Uterus (tissue), 4 donors: ENCODE data around the gene PSMD7. TPM values are rescaled to one million over a fixed set of nuclear protein-coding genes. Genes with fewer than 3 reads are reported as not detected.

Experiments
- DNase-seq, 2 donors: peaks; one replicate each; pipeline ENCODE4 v3.0.0-alpha.2; 2019 to 2020
- H3K27ac ChIP-seq, 2 donors: fragments of 200-600 bp; sonication (generic); 1 replicate in 1 of 2; 2 replicates in 1 of 2; pipeline ENCODE4 v1.5.1; 2016 to 2018
- H3K27me3 ChIP-seq, 2 donors: fragments of 200-600 bp; sonication (generic); one replicate each; pipeline ENCODE4 v1.5.1; 2018 to 2019; ENCODE audit warnings: control low read depth in 1 of 2
- H3K36me3 ChIP-seq, 2 donors: fragments of 200-600 bp; sonication (generic); one replicate each; pipeline ENCODE4 v1.5.1; 2019; ENCODE audit warnings: control low read depth in 1 of 2
- H3K4me1 ChIP-seq, 2 donors: fragments of 200-600 bp; sonication (generic); one replicate each; pipeline ENCODE4 v1.5.1; 2018 to 2019; ENCODE audit warnings: control low read depth in 1 of 2
- H3K4me3 ChIP-seq, 2 donors: fragments of 200-600 bp; sonication (generic); 1 replicate in 1 of 2; 2 replicates in 1 of 2; pipeline ENCODE4 v1.5.1; 2018 to 2019; ENCODE audit warnings: mild to moderate bottlenecking in 1 of 2
- H3K9me3 ChIP-seq, 2 donors: fragments of 200-600 bp; sonication (generic); one replicate each; pipeline ENCODE4 v1.5.1; 2019; ENCODE audit warnings: control low read depth in 1 of 2
- POLR2A ChIP-seq, 2 donors: fragments of 450-650 bp; IDR thresholded peaks; one replicate each; pipeline ENCODE4 v1.6.1; 2016; ENCODE audit warnings: antibody characterized with exemption in 2 of 2, mild to moderate bottlenecking in 1 of 2, moderate library complexity in 1 of 2
- intact Hi-C: fragments of 100-400 bp; cut with DNase I; formaldehyde crosslinking; loops from one replicate; pipeline ENCODE4 v1.15.1; 2023; ENCODE audit warnings: low total_unique reads
- total RNA-seq, 4 donors: library from RNA; depleted of rRNA in 3 of 4; stranded (reverse); fragments of >200 nt in 3 of 4; gene quantifications; one replicate each; pipeline versions ENCODE4 v1.1.0 to v1.2.4, GENCODE V29; 2014 to 2023
- TF ChIP-seq, protein P1 (sequence below), 4 experiments: fragments of 200-600 bp in 2 of 4; fragments of 450-650 bp in 2 of 4; sonication (generic) in 2 of 4; IDR thresholded peaks; one replicate each; pipeline ENCODE4 v1.5.1; 2016 to 2019; ENCODE audit warnings: antibody characterized with exemption in 4 of 4, mild to moderate bottlenecking in 2 of 4, moderate library complexity in 1 of 4
- donor health status: DM: yes; HTN: yes; CAD: no.

PSMD7 gene
- total RNA-seq, 4 donors from 2014 or later = 49.8 to 76.8 (median 62.7) TPM

DNA sequence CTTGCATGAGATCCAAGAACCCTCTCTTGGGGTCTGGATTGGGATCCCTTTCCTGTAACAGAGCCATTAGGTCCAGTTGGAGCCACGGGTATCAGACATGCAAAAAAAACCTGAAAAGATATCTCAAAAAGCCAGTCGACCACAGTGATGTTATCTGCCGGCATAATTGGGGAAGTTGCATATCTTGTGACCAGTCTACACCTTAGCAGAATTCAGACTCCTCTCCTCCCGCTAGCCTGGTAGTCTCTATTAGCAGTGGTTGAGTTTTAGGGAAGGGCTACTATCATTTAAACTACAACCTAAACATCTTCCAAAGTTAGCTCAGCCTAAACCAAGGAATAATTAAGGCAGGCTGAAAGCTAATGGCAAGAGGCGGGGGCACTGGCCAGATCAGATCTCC, 16.2 kb upstream of the PSMD7 start:
- H3K27me3 ChIP-seq = no peaks in the 10 kb centered on the region
- intact Hi-C loops = no loop called here
- TF ChIP-seq, protein P1, sequence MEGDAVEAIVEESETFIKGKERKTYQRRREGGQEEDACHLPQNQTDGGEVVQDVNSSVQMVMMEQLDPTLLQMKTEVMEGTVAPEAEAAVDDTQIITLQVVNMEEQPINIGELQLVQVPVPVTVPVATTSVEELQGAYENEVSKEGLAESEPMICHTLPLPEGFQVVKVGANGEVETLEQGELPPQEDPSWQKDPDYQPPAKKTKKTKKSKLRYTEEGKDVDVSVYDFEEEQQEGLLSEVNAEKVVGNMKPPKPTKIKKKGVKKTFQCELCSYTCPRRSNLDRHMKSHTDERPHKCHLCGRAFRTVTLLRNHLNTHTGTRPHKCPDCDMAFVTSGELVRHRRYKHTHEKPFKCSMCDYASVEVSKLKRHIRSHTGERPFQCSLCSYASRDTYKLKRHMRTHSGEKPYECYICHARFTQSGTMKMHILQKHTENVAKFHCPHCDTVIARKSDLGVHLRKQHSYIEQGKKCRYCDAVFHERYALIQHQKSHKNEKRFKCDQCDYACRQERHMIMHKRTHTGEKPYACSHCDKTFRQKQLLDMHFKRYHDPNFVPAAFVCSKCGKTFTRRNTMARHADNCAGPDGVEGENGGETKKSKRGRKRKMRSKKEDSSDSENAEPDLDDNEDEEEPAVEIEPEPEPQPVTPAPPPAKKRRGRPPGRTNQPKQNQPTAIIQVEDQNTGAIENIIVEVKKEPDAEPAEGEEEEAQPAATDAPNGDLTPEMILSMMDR (IDR thresholded peaks at IDR 0.05) = no peak
- TF ChIP-seq POLR2A (IDR thresholded peaks at IDR 0.05) = no peak
- H3K36me3 ChIP-seq = no peaks in the 10 kb centered on the region
- H3K4me3 ChIP-seq = no peak overlapping the region
- no peak for DNase-seq
- no peaks in the 10 kb centered on the region for H3K9me3 ChIP-seq
- no peak overlapping the region for H3K27ac ChIP-seq
- no peaks in the 10 kb centered on the region for H3K4me1 ChIP-seq

DNA sequence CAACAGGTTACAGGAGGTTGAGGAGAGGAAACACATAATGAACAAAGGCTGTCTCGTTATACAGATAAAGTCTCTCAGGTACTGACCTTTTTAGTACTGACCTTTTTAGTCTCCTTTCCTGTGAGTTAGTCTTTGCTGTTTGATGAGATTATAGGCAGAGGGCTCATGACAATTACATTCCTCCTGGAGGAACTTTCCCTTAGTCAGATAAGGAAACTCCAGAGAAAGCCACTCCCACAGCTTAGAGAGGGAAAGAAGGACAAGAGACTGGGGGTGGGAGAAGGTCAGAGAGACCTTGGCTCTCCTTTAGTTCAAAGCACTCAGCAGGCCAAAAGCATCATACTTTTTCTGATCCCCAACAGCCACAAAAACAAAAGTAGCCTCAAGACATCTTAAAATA, 15.3 kb upstream of the PSMD7 start:
- H3K4me1 ChIP-seq = no peaks in the 10 kb centered on the region
- no peak for DNase-seq
- no peaks in the 10 kb centered on the region for H3K36me3 ChIP-seq
- peak overlapping the region in 1 of 2 donors; percentile 26 for H3K27ac ChIP-seq
- no peaks in the 10 kb centered on the region for H3K27me3 ChIP-seq
- no peaks in the 10 kb centered on the region for H3K9me3 ChIP-seq
- intact Hi-C loops = no loop called here
- TF ChIP-seq, protein P1 (IDR thresholded peaks at IDR 0.05) = no peak
- no peak for TF ChIP-seq POLR2A (IDR thresholded peaks at IDR 0.05)
- no peak overlapping the region for H3K4me3 ChIP-seq

DNA sequence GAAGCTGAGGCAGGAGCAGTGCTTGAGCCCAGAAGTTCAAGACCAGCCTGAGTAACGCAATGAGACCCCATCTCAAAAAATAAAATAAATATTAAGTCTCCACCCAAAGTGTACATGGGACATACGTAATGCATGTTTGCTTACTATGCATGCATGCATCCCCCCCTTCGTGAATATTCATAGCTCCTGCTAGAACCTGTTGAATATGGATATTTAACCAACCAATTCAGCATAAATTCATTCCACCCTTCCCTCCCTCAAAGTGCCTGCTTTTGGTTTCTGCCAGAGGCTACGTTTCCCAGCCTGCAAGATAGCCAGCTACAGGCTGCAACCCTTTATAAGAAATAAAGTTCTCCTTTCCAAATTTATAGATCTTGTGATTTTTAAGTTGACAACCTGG, 12.9 kb upstream of the PSMD7 start:
- H3K9me3 ChIP-seq = no peaks in the 10 kb centered on the region
- H3K4me3 ChIP-seq = no peak overlapping the region
- H3K36me3 ChIP-seq = no peaks in the 10 kb centered on the region
- H3K4me1 ChIP-seq = no peaks in the 10 kb centered on the region
- H3K27me3 ChIP-seq = no peaks in the 10 kb centered on the region
- intact Hi-C loops = no loop called here
- H3K27ac ChIP-seq = no peak overlapping the region
- DNase-seq = no peak
- TF ChIP-seq, protein P1 (IDR thresholded peaks at IDR 0.05) = no peak
- no peak for TF ChIP-seq POLR2A (IDR thresholded peaks at IDR 0.05)

DNA sequence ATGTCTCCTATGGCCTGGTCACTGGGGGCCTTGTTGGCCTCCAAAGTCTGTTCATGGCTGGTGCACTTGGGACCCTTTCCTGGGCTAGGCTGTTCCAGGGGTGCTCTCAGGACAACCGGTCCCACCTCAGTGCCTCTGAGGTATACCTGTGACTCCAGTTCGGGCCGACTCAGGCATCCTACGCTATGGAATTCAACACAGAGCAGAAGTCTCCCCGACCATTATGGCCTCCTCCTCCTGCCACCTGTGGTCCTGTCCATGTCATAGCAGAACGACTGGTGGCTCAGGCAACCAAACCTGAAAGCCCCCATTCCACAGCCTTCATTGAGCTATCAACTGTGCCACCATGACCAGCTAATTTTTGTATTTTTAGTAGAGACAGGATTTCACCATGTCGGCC, 8.5 kb upstream of the PSMD7 start:
- Histone ChIP-seq H3K9me3 (peaks cover 0 to 5% of the 10 kb centered on the region in 2 donors), H3K27ac (no peak overlapping the region), H3K36me3 (no peaks in the 10 kb centered on the region), H3K4me3 (no peak overlapping the region), H3K4me1 (no peaks in the 10 kb centered on the region), H3K27me3 (no peaks in the 10 kb centered on the region)
- intact Hi-C loops = no loop called here
- no peak for DNase-seq
- TF ChIP-seq, protein P1 (IDR thresholded peaks at IDR 0.05) = no peak
- no peak for TF ChIP-seq POLR2A (IDR thresholded peaks at IDR 0.05)

DNA sequence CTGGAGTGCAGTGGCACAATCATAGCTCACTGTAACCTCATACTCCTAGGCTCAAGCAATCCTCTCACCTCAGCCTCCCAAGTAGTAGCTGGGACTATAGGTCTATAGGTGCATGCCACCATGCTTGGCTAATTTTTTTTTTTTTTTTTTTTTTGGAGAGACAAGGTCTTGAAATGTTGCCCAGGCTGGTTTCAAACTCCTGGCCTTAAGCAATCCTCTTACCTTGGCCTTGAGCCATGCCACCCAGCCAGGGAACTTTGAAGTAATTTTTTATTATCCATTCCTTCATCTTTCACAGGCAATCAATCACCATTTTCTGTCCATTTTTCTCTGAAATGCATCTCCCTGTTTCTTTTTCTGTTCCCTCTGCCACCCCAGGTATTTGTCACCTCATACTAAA, 6.3 kb upstream of the PSMD7 start:
- Histone ChIP-seq H3K4me3 (no peak overlapping the region), H3K36me3 (no peaks in the 10 kb centered on the region), H3K27me3 (no peaks in the 10 kb centered on the region), H3K4me1 (no peaks in the 10 kb centered on the region), H3K9me3 (peaks cover 0 to 5% of the 10 kb centered on the region in 2 donors), H3K27ac (no peak overlapping the region)
- intact Hi-C loops = no loop called here
- no peak for TF ChIP-seq POLR2A (IDR thresholded peaks at IDR 0.05)
- TF ChIP-seq, protein P1 (IDR thresholded peaks at IDR 0.05) = no peak
- DNase-seq = no peak
